ENCODE measurements around the gene BBOF1. TPM values are rescaled to one million over a fixed set of nuclear protein-coding genes. Genes with fewer than 3 reads are reported as not detected.
"Not testable (repeated sequence)": the region's sequence is repeated elsewhere in the genome, so short reads cannot be mapped to it uniquely, and the experiment has no call there.

BBOF1 gene
- total and polyA plus RNA-seq, 5 donors from 2014 or later: 0.59 to 2.4 (median 1.6) TPM

- not testable (repeated sequence) for H3K9me3 Mint-ChIP-seq, H3K27me3 Mint-ChIP-seq
Observed at GRCh38 chr14:73994926-73995325, 24.2 kb upstream of the BBOF1 start.

GRCh38 chr14:73995977-73996378, 23.2 kb upstream of the BBOF1 start:
- peaks cover 8% of the 10 kb centered on the region for H3K36me3 ChIP-seq (ENCODE audit: control insufficient read depth, insufficient read depth, low read length)
- H3K27me3 ChIP-seq (ENCODE audit: control insufficient read depth, insufficient read depth, low read length): no peaks in the 10 kb centered on the region
- no peaks in the 10 kb centered on the region for H3K9me3 Mint-ChIP-seq
- peaks cover 18% of the 10 kb centered on the region for H3K36me3 Mint-ChIP-seq
- H3K4me1 ChIP-seq (ENCODE audit: control insufficient read depth, insufficient read depth, low read length, poor library complexity, severe bottlenecking): no peaks in the 10 kb centered on the region
- H3K27ac Mint-ChIP-seq: no peak overlapping the region
- no peak for ATAC-seq (ENCODE audit: low read depth in 2 of 2)
- H3K9me3 ChIP-seq (ENCODE audit: control insufficient read depth in 2 of 2, low read length in 2 of 2): no peaks in the 10 kb centered on the region
- DNase-seq: no peak
- no peak overlapping the region for H3K4me3 Mint-ChIP-seq
- no peaks in the 10 kb centered on the region for H3K27me3 Mint-ChIP-seq
- no peak overlapping the region for H3K27ac ChIP-seq (ENCODE audit: insufficient read depth, low read length, poor library complexity, severe bottlenecking)
- H3K4me1 Mint-ChIP-seq: no peaks in the 10 kb centered on the region
- no peak overlapping the region for H3K4me3 ChIP-seq (ENCODE audit: low read depth, low read length)

More at GRCh38 chr14:73994926-73995325, 24.2 kb upstream of the BBOF1 start:
- H3K27ac Mint-ChIP-seq; ATAC-seq (ENCODE audit: low read depth in 2 of 2); H3K4me3 Mint-ChIP-seq; H3K4me3 ChIP-seq (ENCODE audit: low read depth, low read length); H3K4me1 ChIP-seq (ENCODE audit: control insufficient read depth, insufficient read depth, low read length, poor library complexity, severe bottlenecking); H3K27ac ChIP-seq (ENCODE audit: insufficient read depth, low read length, poor library complexity, severe bottlenecking); DNase-seq; H3K4me1 Mint-ChIP-seq; H3K27me3 ChIP-seq (ENCODE audit: control insufficient read depth, insufficient read depth, low read length); H3K9me3 ChIP-seq (ENCODE audit: control insufficient read depth in 2 of 2, low read length in 2 of 2); H3K36me3 ChIP-seq (ENCODE audit: control insufficient read depth, insufficient read depth, low read length): not testable (repeated sequence)
- peaks cover 19% of the 10 kb centered on the region for H3K36me3 Mint-ChIP-seq

GRCh38 chr14:73996731-73997107, 22.4 kb upstream of the BBOF1 start:
- DNase-seq (no peak), ATAC-seq (ENCODE audit: low read depth in 2 of 2) (no peak)
- no peaks in the 10 kb centered on the region for H3K9me3 Mint-ChIP-seq
- H3K36me3 Mint-ChIP-seq: peaks cover 16% of the 10 kb centered on the region
- H3K4me1 ChIP-seq (ENCODE audit: control insufficient read depth, insufficient read depth, low read length, poor library complexity, severe bottlenecking): no peaks in the 10 kb centered on the region
- H3K27ac Mint-ChIP-seq: no peak overlapping the region
- H3K4me3 Mint-ChIP-seq: no peak overlapping the region
- H3K9me3 ChIP-seq (ENCODE audit: control insufficient read depth in 2 of 2, low read length in 2 of 2): no peaks in the 10 kb centered on the region
- no peak overlapping the region for H3K4me3 ChIP-seq (ENCODE audit: low read depth, low read length)
- H3K27me3 ChIP-seq (ENCODE audit: control insufficient read depth, insufficient read depth, low read length): no peaks in the 10 kb centered on the region
- no peak overlapping the region for H3K27ac ChIP-seq (ENCODE audit: insufficient read depth, low read length, poor library complexity, severe bottlenecking)
- peaks cover 8% of the 10 kb centered on the region for H3K36me3 ChIP-seq (ENCODE audit: control insufficient read depth, insufficient read depth, low read length)
- H3K27me3 Mint-ChIP-seq: no peaks in the 10 kb centered on the region
- H3K4me1 Mint-ChIP-seq: no peaks in the 10 kb centered on the region

GRCh38 chr14:73997108-73997943, 21.8 kb upstream of the BBOF1 start:
- Histone ChIP-seq H3K4me1 (ENCODE audit: control insufficient read depth, insufficient read depth, low read length, poor library complexity, severe bottlenecking) (no peaks in the 10 kb centered on the region), H3K9me3 (ENCODE audit: control insufficient read depth in 2 of 2, low read length in 2 of 2) (no peaks in the 10 kb centered on the region), H3K27ac (ENCODE audit: insufficient read depth, low read length, poor library complexity, severe bottlenecking) (no peak overlapping the region), H3K4me3 (ENCODE audit: low read depth, low read length) (no peak overlapping the region), H3K36me3 (ENCODE audit: control insufficient read depth, insufficient read depth, low read length) (peaks cover 8% of the 10 kb centered on the region), H3K27me3 (ENCODE audit: control insufficient read depth, insufficient read depth, low read length) (no peaks in the 10 kb centered on the region)
- Mint-ChIP-seq H3K36me3 (peaks cover 12% of the 10 kb centered on the region), H3K27me3 (no peaks in the 10 kb centered on the region), H3K27ac (no peak overlapping the region), H3K4me1 (no peaks in the 10 kb centered on the region), H3K4me3 (no peak overlapping the region), H3K9me3 (no peaks in the 10 kb centered on the region)
- DNase-seq (no peak), ATAC-seq (ENCODE audit: low read depth in 2 of 2) (no peak)

GRCh38 chr14:73997944-73998447, 21.2 kb upstream of the BBOF1 start:
- Mint-ChIP-seq H3K27me3 (no peaks in the 10 kb centered on the region), H3K27ac (no peak overlapping the region), H3K4me1 (no peaks in the 10 kb centered on the region), H3K36me3 (peaks cover 18% of the 10 kb centered on the region), H3K4me3 (no peak overlapping the region), H3K9me3 (no peaks in the 10 kb centered on the region)
- ATAC-seq (ENCODE audit: low read depth in 2 of 2) (no peak), DNase-seq (no peak)
- Histone ChIP-seq H3K9me3 (ENCODE audit: control insufficient read depth in 2 of 2, low read length in 2 of 2) (no peaks in the 10 kb centered on the region), H3K36me3 (ENCODE audit: control insufficient read depth, insufficient read depth, low read length) (peaks cover 8% of the 10 kb centered on the region), H3K4me1 (ENCODE audit: control insufficient read depth, insufficient read depth, low read length, poor library complexity, severe bottlenecking) (no peaks in the 10 kb centered on the region), H3K27ac (ENCODE audit: insufficient read depth, low read length, poor library complexity, severe bottlenecking) (no peak overlapping the region), H3K4me3 (ENCODE audit: low read depth, low read length) (no peak overlapping the region), H3K27me3 (ENCODE audit: control insufficient read depth, insufficient read depth, low read length) (no peaks in the 10 kb centered on the region)

- H3K27me3 Mint-ChIP-seq: no peaks in the 10 kb centered on the region
- Histone ChIP-seq H3K27me3 (ENCODE audit: control insufficient read depth, insufficient read depth, low read length) (no peaks in the 10 kb centered on the region), H3K4me1 (ENCODE audit: control insufficient read depth, insufficient read depth, low read length, poor library complexity, severe bottlenecking) (no peaks in the 10 kb centered on the region), H3K9me3 (ENCODE audit: control insufficient read depth in 2 of 2, low read length in 2 of 2) (no peaks in the 10 kb centered on the region), H3K4me3 (ENCODE audit: low read depth, low read length) (no peak overlapping the region), H3K27ac (ENCODE audit: insufficient read depth, low read length, poor library complexity, severe bottlenecking) (no peak overlapping the region), H3K36me3 (ENCODE audit: control insufficient read depth, insufficient read depth, low read length) (peaks cover 11% of the 10 kb centered on the region)
- H3K27ac Mint-ChIP-seq: no peak overlapping the region
- no peaks in the 10 kb centered on the region for H3K4me1 Mint-ChIP-seq
- DNase-seq (no peak), ATAC-seq (ENCODE audit: low read depth in 2 of 2) (no peak)
- no peak overlapping the region for H3K4me3 Mint-ChIP-seq
- peaks cover 24% of the 10 kb centered on the region for H3K36me3 Mint-ChIP-seq
- H3K9me3 Mint-ChIP-seq: no peaks in the 10 kb centered on the region
Observed at GRCh38 chr14:73998726-73999125, 20.4 kb upstream of the BBOF1 start.

GRCh38 chr14:74005664-74006063, 13.5 kb upstream of the BBOF1 start:
- H3K36me3 ChIP-seq (ENCODE audit: control insufficient read depth, insufficient read depth, low read length); H3K9me3 ChIP-seq (ENCODE audit: control insufficient read depth in 2 of 2, low read length in 2 of 2); ATAC-seq (ENCODE audit: low read depth in 2 of 2); H3K4me3 ChIP-seq (ENCODE audit: low read depth, low read length); H3K9me3 Mint-ChIP-seq; H3K27me3 Mint-ChIP-seq; H3K27me3 ChIP-seq (ENCODE audit: control insufficient read depth, insufficient read depth, low read length); H3K4me1 Mint-ChIP-seq; H3K27ac ChIP-seq (ENCODE audit: insufficient read depth, low read length, poor library complexity, severe bottlenecking); H3K27ac Mint-ChIP-seq; H3K4me3 Mint-ChIP-seq; H3K4me1 ChIP-seq (ENCODE audit: control insufficient read depth, insufficient read depth, low read length, poor library complexity, severe bottlenecking); DNase-seq: not testable (repeated sequence)
- H3K36me3 Mint-ChIP-seq: peaks cover 29% of the 10 kb centered on the region
